SK-N-SH (cell line): ENCODE measurements around the gene C1QTNF5. TPM values are rescaled to one million over a fixed set of nuclear protein-coding genes. Genes with fewer than 3 reads are reported as not detected.

Source experiments
- CTCF ChIA-PET: fragments of 300-600, 350-600 bp; formaldehyde crosslinking; extraction: SDS; loops from one replicate; lab custom pipeline; 2021; lab: Yijun Ruan, JAX
- POLR2A ChIA-PET: fragments of 350-600 bp; sonication (Branson Sonifier 250); formaldehyde crosslinking; extraction: SDS; loops from one replicate; lab custom pipeline; 2020; ENCODE audit warnings: antibody characterized with exemption, inconsistent platforms; lab: Yijun Ruan, JAX
- DNase-seq: peaks from one replicate; pipeline ENCODE4 v3.0.0; 2012
- H2AFZ ChIP-seq: fragments of 200-600 bp; sonication (generic); 2 replicates; pipeline ENCODE4 v1.8.1; 2016; ENCODE audit warnings: antibody characterized with exemption, mild to moderate bottlenecking, low read depth
- H3F3A ChIP-seq: fragments of 200-600 bp; sonication (generic); replicated peaks from 2 replicates; pipeline ENCODE3; 2016; ENCODE audit warnings: antibody characterized with exemption, mild to moderate bottlenecking; ENCODE audit not compliant: insufficient read depth
- H3K27ac ChIP-seq, 2 experiments: fragments of 200-500 bp in 1 of 2; fragments of 200-600 bp in 1 of 2; sonication (Bioruptor generic) in 1 of 2; sonication (generic), shearing (Covaris generic) in 1 of 2; 2 replicates each; pipeline versions ENCODE4 v1.5.1 to v1.6.1; 2014 to 2016; ENCODE audit warnings: low read depth in 2 of 2, inconsistent platforms in 1 of 2, low read length in 1 of 2, mild to moderate bottlenecking in 1 of 2, mixed read lengths in 1 of 2
- H3K27me3 ChIP-seq: fragments of 200-600 bp; sonication (generic), shearing (Covaris generic); 2 replicates; pipeline ENCODE4 v1.6.1; 2016; ENCODE audit warnings: mixed run types; ENCODE audit not compliant: insufficient read depth
- H3K36me3 ChIP-seq, 2 experiments: fragments of 200-500 bp in 1 of 2; fragments of 200-600 bp in 1 of 2; sonication (Bioruptor generic) in 1 of 2; sonication (generic) in 1 of 2; replicated peaks in 1 of 2; 2 replicates each; pipeline versions ENCODE3 to v1.5.1; 2014 to 2016; ENCODE audit warnings: low read length in 1 of 2, mild to moderate bottlenecking in 1 of 2; ENCODE audit not compliant: insufficient read depth in 2 of 2, control insufficient read depth in 1 of 2
- H3K4me1 ChIP-seq, 2 experiments: fragments of 200-500 bp in 1 of 2; fragments of 200-600 bp in 1 of 2; sonication (Bioruptor generic) in 1 of 2; sonication (generic), shearing (Covaris generic) in 1 of 2; 2 replicates each; pipeline versions ENCODE4 v1.5.1 to v1.6.1; 2014 to 2016; ENCODE audit warnings: low read depth in 1 of 2, low read length in 1 of 2, mixed run types in 1 of 2; ENCODE audit not compliant: insufficient read depth in 2 of 2, control insufficient read depth in 1 of 2
- H3K4me2 ChIP-seq: fragments of 200-600 bp; sonication (generic), shearing (Covaris generic); 2 replicates; pipeline ENCODE4 v1.6.1; 2017; ENCODE audit warnings: mixed run types
- H3K4me3 ChIP-seq, 2 experiments: fragments of 200-500 bp in 1 of 2; fragments of 200-600 bp in 1 of 2; sonication (Bioruptor generic) in 1 of 2; sonication (generic), shearing (Covaris generic) in 1 of 2; 2 replicates each; pipeline versions ENCODE4 v1.5.1 to v1.8.1; 2014 to 2016; ENCODE audit warnings: low read depth in 2 of 2, inconsistent platforms in 1 of 2, low read length in 1 of 2, mild to moderate bottlenecking in 1 of 2, mixed read lengths in 1 of 2, moderate library complexity in 1 of 2
- H3K79me2 ChIP-seq: fragments of 200-600 bp; sonication (generic); 2 replicates; pipeline ENCODE4 v1.8.1; 2017; ENCODE audit warnings: mild to moderate bottlenecking; ENCODE audit not compliant: insufficient read depth
- H3K9ac ChIP-seq: fragments of 200-600 bp; sonication (generic); 2 replicates; pipeline ENCODE4 v1.6.1; 2017; ENCODE audit warnings: mixed run types
- H3K9me2 ChIP-seq: fragments of 200-600 bp; sonication (generic); 2 replicates; pipeline ENCODE4 v1.6.1; 2017; ENCODE audit warnings: mixed run types
- H3K9me3 ChIP-seq: fragments of 200-600 bp; sonication (generic); 2 replicates; pipeline ENCODE4 v1.6.1; 2017; ENCODE audit warnings: mixed run types, mild to moderate bottlenecking, moderate library complexity
- H4K20me1 ChIP-seq: fragments of 200-600 bp; sonication (generic); 2 replicates; pipeline ENCODE4 v1.6.1; 2017; ENCODE audit warnings: mild to moderate bottlenecking, mixed run types; ENCODE audit not compliant: insufficient read depth
- CTCF ChIP-seq: fragments of 200-600 bp; sonication (generic); IDR thresholded peaks from 2 replicates; pipeline ENCODE4 v1.6.1; 2017; ENCODE audit warnings: antibody characterized with exemption, mild to moderate bottlenecking, moderate library complexity
- FOSL2 ChIP-seq: IDR thresholded peaks from 2 replicates; pipeline ENCODE4 v1.4.0; 2012; ENCODE audit warnings: low read depth, mild to moderate bottlenecking, moderate library complexity, borderline replicate concordance
- FOXM1 ChIP-seq: IDR thresholded peaks from 2 replicates; pipeline ENCODE4 v1.4.0; 2012; ENCODE audit warnings: low read depth, mild to moderate bottlenecking
- GABPA ChIP-seq: IDR thresholded peaks from 2 replicates; pipeline ENCODE4 v1.4.0; 2012; ENCODE audit warnings: low read depth, mild to moderate bottlenecking
- GATA2 ChIP-seq: sonication (generic); formaldehyde crosslinking; IDR thresholded peaks from 2 replicates; pipeline ENCODE4 v1.5.0; 2020; ENCODE audit warnings: mild to moderate bottlenecking, missing genetic modification reagents
- JUND ChIP-seq: IDR thresholded peaks from 2 replicates; pipeline ENCODE4 v1.4.0; 2012
- MXI1 ChIP-seq: IDR thresholded peaks from 2 replicates; pipeline ENCODE4 v1.6.1; 2012; ENCODE audit warnings: mild to moderate bottlenecking, low read depth, low read length, improper control_type of control experiment
- NFIC ChIP-seq: IDR thresholded peaks from 2 replicates; pipeline ENCODE4 v1.4.0; 2012; ENCODE audit warnings: borderline replicate concordance
- NRF1 ChIP-seq: IDR thresholded peaks from 2 replicates; pipeline ENCODE4 v1.6.1; 2012; ENCODE audit warnings: low read depth, mild to moderate bottlenecking, low read length
- POLR2AphosphoS5 ChIP-seq: IDR thresholded peaks from 2 replicates; pipeline ENCODE4 v1.6.1; 2012; ENCODE audit warnings: low read depth, low read length
- RCOR1 ChIP-seq: fragments of 150-350 bp; IDR thresholded peaks from 2 replicates; pipeline ENCODE4 v1.6.1; 2017; ENCODE audit warnings: antibody characterized with exemption, low read length
- REST ChIP-seq: IDR thresholded peaks from 2 replicates; pipeline ENCODE4 v1.6.1; 2012; ENCODE audit warnings: mild to moderate bottlenecking, low read depth, low read length, moderate library complexity
- SMC3 ChIP-seq: IDR thresholded peaks from 2 replicates; pipeline ENCODE4 v1.6.1; 2012; ENCODE audit warnings: low read depth, low read length, improper control_type of control experiment
- USF2 ChIP-seq: fragments of 150-350 bp; IDR thresholded peaks from 2 replicates; pipeline ENCODE4 v1.6.1; 2017; ENCODE audit warnings: antibody characterized with exemption, low read length, low read depth, borderline replicate concordance
- YY1 ChIP-seq: IDR thresholded peaks from 2 replicates; pipeline ENCODE4 v1.4.0; 2012; ENCODE audit warnings: low read depth, mild to moderate bottlenecking
- WGBS: methylation state at CpG from one replicate; pipeline ENCODE4 v1.1.6; 2017; ENCODE audit warnings: low lambda C conversion rate; 5-methylcytosine and 5-hydroxymethylcytosine counted together
- polyA plus RNA-seq, 3 experiments: library from polyadenylated mRNA; depleted of rRNA; stranded (reverse); fragments of >200 nt; gene quantifications; 2 replicates each; pipeline ENCODE4 v1.2.3, GENCODE V29; 2012
- TF ChIP-seq, protein P1 (sequence below): fragments of 150-350 bp; IDR thresholded peaks from 2 replicates; pipeline ENCODE4 v1.6.1; 2016; ENCODE audit warnings: mild to moderate bottlenecking, low read depth, low read length

The C1QTNF5 gene
- polyA plus RNA-seq, 1 of the 3 experiments (the other 2 are of a cell fraction), result 0.71 TPM

- no peak overlapping the region for H3K27ac ChIP-seq
- H3K36me3 ChIP-seq, result no peaks in the 10 kb centered on the region
- H3K9ac ChIP-seq, result no peak overlapping the region
- H3K79me2 ChIP-seq, result no peaks in the 10 kb centered on the region
- H3K4me1 ChIP-seq, result peaks cover 0 to 13% of the 10 kb centered on the region in 2 experiments; a peak in 1 of 4 replicates
- H3K9me2 ChIP-seq, result no peaks in the 10 kb centered on the region
- H4K20me1 ChIP-seq, result no peaks in the 10 kb centered on the region
- TF ChIP-seq MXI1, result no peak
- TF ChIP-seq SMC3, result no peak
- TF ChIP-seq RCOR1, result no peak
- TF ChIP-seq NRF1, result no peak
- TF ChIP-seq FOSL2, result no peak
- TF ChIP-seq GATA2, result no peak
- TF ChIP-seq JUND, result no peak
- no peak for TF ChIP-seq USF2
- H3K4me2 ChIP-seq, result no peak overlapping the region
- no peak overlapping the region for H3K4me3 ChIP-seq
- no peaks in the 10 kb centered on the region for H3F3A ChIP-seq
- no peaks in the 10 kb centered on the region; the same call in 1 of the 2 replicates for H3K27me3 ChIP-seq
- DNase-seq, result no peak
- ChIA-PET CTCF (interaction anchor here (1.6 to 11.0 kb wide), 5 partner anchors 9 to 133 kb away, joined by 3 to 90 read pairs (median 42); no protein-coding TSS in a partner anchor), POLR2A (interaction anchor here (1.5 kb wide), 1 partner anchor 10 kb away, joined by 8 read pairs; no protein-coding TSS in a partner anchor)
- no peaks in the 10 kb centered on the region for H3K9me3 ChIP-seq
- WGBS, result 82% methylated on average over 10 of the region's 16 CpGs
- H2AFZ ChIP-seq, result no peak overlapping the region
Observed at GRCh38 chr11:119347940-119348605, 7.4 kb upstream of the C1QTNF5 start.

DNA sequence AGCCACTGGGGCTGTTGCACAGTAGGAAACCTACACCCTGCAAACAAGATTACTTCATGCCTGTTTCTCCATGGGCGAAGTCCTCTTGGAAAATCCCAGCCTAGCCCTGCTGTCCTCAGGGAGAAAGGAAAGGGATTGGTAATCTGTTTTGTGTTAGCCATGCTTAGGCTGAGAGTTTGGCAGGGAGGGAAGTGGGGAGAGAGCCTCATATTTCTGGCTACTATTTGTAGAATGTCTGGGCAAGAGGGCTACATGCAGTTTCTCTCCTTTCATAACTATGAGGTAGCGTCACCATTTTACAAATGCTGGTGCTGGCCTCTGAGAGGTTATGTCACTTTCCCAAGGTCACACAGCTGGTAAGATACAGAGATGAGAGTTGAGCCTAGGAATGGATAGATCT lies 6.6 kb upstream of the C1QTNF5 start:
- Histone ChIP-seq H2AFZ (no peak overlapping the region), H3K4me1 (peaks cover 0 to 9% of the 10 kb centered on the region in 2 experiments; a peak in 1 of 4 replicates), H3K27me3 (no peaks in the 10 kb centered on the region; the same call in 1 of the 2 replicates), H3K27ac (no peak overlapping the region), H3K4me3 (no peak overlapping the region), H4K20me1 (no peaks in the 10 kb centered on the region), H3K79me2 (no peaks in the 10 kb centered on the region), H3K9me3 (no peaks in the 10 kb centered on the region), H3K36me3 (no peaks in the 10 kb centered on the region), H3F3A (no peaks in the 10 kb centered on the region), H3K9me2 (no peaks in the 10 kb centered on the region), H3K9ac (no peak overlapping the region), H3K4me2 (no peak overlapping the region)
- POLR2A ChIA-PET, result no interaction called here
- WGBS, result 62% methylated on average over 2 of the region's 2 CpGs
- CTCF ChIA-PET, result interaction anchor here (1.6 to 11.0 kb wide), 5 partner anchors 9 to 133 kb away, joined by 3 to 90 read pairs (median 42); no protein-coding TSS in a partner anchor
- DNase-seq, result no peak
- TF ChIP-seq FOXM1 (no peak), CTCF (no peak), NFIC (no peak), POLR2AphosphoS5 (no peak), GABPA (no peak), YY1 (no peak), JUND (no peak), USF2 (no peak), GATA2 (no peak), REST (no peak)
- TF ChIP-seq, protein P1, sequence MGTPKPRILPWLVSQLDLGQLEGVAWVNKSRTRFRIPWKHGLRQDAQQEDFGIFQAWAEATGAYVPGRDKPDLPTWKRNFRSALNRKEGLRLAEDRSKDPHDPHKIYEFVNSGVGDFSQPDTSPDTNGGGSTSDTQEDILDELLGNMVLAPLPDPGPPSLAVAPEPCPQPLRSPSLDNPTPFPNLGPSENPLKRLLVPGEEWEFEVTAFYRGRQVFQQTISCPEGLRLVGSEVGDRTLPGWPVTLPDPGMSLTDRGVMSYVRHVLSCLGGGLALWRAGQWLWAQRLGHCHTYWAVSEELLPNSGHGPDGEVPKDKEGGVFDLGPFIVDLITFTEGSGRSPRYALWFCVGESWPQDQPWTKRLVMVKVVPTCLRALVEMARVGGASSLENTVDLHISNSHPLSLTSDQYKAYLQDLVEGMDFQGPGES, result no peak
